Fibroblast of peridontal ligament (primary cell): ENCODE data around the gene CDH16.
"Not testable (repeated sequence)": the region's sequence is repeated elsewhere in the genome, so short reads cannot be mapped to it uniquely, and the experiment has no call there.

ENCODE experiments used
- DNase-seq: peaks from one replicate; pipeline ENCODE4 v3.0.0-alpha.2; 2010; ENCODE audit errors: extremely low read depth

CDH16 gene

GRCh38 chr16:66872559-66872942, 46.1 kb downstream of the CDH16 start:
- no peak for DNase-seq

GRCh38 chr16:66871840-66872239, 46.8 kb downstream of the CDH16 start:
- DNase-seq = no peak

DNA sequence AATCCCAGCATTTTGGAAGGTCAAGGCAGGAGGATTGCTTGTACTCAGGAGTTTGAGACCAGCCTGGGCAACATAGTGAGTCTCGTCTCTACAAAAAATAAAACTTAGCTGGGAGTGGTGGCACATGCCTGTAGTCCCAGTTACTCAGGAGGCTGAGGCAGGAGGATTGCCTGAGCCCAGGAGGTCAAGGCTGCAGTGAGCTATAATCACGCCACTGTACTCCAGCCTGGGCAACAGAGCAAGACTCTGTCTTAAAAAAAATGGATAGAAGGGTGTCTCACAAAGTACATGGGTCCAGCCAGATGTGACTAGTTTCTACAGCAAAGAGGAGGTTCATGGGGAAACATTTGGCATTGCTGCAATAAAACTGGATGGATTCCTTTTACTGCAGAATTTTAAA, 47.3 kb downstream of the CDH16 start:
- not testable (repeated sequence) for DNase-seq

GRCh38 chr16:66869424-66869823, 49.3 kb downstream of the CDH16 start:
- no peak for DNase-seq

GRCh38 chr16:66863707-66864106, 55.0 kb downstream of the CDH16 start:
- no peak for DNase-seq

DNA sequence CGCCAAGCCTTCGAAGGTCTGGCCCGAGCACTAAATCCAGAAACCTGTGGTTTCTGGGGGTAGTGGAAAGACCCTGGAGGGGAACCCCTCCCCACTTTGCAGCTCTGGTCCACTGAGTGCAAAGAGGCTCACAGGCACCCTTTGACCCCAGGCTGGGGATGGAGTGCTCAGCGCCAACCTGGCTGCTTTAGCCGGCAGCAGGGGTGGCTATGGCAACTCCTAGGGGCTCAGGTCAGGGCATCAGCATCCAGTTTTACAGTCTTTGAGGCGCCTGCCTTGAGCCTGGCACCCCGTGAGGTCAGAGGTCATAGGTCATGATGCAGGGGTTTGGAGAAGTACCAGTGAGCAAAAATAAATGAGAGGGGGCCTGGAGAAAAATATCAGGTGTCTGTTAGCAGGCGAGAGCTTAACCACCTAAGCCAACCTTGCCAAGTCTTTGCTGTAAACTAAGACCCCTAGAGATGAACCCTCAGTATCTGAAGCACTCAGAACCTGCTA, 56.6 kb downstream of the CDH16 start:
- no peak for DNase-seq

GRCh38 chr16:66859397-66860068, 59.2 kb downstream of the CDH16 start:
- DNase-seq = no peak

DNA sequence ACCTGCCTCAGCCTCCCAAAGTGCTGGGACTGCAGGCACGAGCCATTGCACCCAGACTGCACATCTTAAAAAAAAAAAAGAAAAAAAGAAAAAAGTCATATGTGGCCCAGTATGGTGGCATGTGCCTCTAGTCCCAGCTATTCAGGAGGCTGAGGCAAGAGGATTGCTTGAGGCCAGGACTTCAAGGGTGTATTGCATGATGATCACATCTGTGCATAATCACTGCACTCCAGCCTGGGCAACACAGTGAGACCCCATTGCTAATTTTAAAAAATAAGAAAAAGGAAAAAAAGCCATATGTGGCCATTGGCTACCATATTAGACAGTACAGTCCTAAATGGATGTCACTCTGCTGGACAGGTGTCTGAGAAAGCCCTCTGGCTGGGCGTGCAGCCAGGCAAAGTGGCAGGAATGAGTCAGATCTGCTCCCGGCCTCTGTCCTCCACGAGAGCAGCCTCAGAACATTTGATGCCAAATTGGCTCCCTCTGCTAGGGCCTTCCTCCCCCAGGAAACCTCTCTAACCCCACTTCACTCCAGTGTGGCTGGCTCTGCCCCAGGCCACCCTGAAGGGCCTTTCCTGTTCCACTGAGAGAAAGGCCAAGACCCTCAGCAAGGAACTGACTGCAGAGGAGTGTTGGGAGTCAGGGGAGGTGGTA, 59.8 kb downstream of the CDH16 start:
- peak; percentile 18 for DNase-seq
